Fibroblast of lung (primary cell): ENCODE measurements around the gene TGFBR3. TPM values are rescaled to one million over a fixed set of nuclear protein-coding genes. Genes with fewer than 3 reads are reported as not detected.

ENCODE experiments used
- DNase-seq, 2 donors: peaks; one replicate each; pipeline versions ENCODE4 v3.0.0 to v3.0.0-alpha.2; 2010; ENCODE audit warnings: low read depth in 2 of 2
- H2AFZ ChIP-seq: 2 replicates; pipeline ENCODE4 v1.5.1; 2012; ENCODE audit warnings: low read length, control low read depth, inconsistent platforms
- H3K27ac ChIP-seq: 2 replicates; pipeline ENCODE4 v1.5.1; 2011; ENCODE audit warnings: low read length, control low read depth; ENCODE audit not compliant: insufficient read depth
- H3K27me3 ChIP-seq: 2 replicates; pipeline ENCODE4 v1.5.1; 2011; ENCODE audit warnings: mild to moderate bottlenecking, low read length; ENCODE audit not compliant: control insufficient read depth, insufficient read depth
- H3K36me3 ChIP-seq: 2 replicates; pipeline ENCODE4 v1.5.1; 2011; ENCODE audit warnings: low read length; ENCODE audit not compliant: control insufficient read depth, insufficient read depth
- H3K4me1 ChIP-seq: 2 replicates; pipeline ENCODE4 v1.5.1; 2011; ENCODE audit warnings: low read length; ENCODE audit not compliant: control insufficient read depth, insufficient read depth; ENCODE audit errors: extremely low read depth
- H3K4me2 ChIP-seq: 2 replicates; pipeline ENCODE4 v1.5.1; 2011; ENCODE audit warnings: low read length, control low read depth; ENCODE audit not compliant: insufficient read depth; ENCODE audit errors: extremely low read depth
- H3K4me3 ChIP-seq, 4 experiments: fragments of 200-600 bp in 1 of 4; sonication (generic) in 1 of 4; replicated peaks in 1 of 4; 2 replicates each; pipeline ENCODE4 v1.5.1; 2011 to 2016; ENCODE audit warnings: low read length in 4 of 4, low read depth in 3 of 4, mild to moderate bottlenecking in 3 of 4, control low read depth in 2 of 4, inconsistent platforms in 1 of 4, mixed read lengths in 1 of 4; ENCODE audit not compliant: insufficient read depth in 1 of 4; ENCODE audit errors: control extremely low read depth in 1 of 4
- H3K79me2 ChIP-seq: 2 replicates; pipeline ENCODE4 v1.5.1; 2012; ENCODE audit warnings: mild to moderate bottlenecking, low read length, inconsistent platforms; ENCODE audit not compliant: control insufficient read depth, insufficient read depth
- H3K9ac ChIP-seq: 2 replicates; pipeline ENCODE4 v1.5.1; 2011; ENCODE audit warnings: mild to moderate bottlenecking, low read length, control low read depth; ENCODE audit not compliant: insufficient read depth
- H3K9me3 ChIP-seq: 2 replicates; pipeline ENCODE4 v1.5.1; 2012; ENCODE audit warnings: low read depth, low read length; ENCODE audit not compliant: control insufficient read depth, insufficient read depth
- H4K20me1 ChIP-seq: 2 replicates; pipeline ENCODE4 v1.5.1; 2011; ENCODE audit warnings: low read length; ENCODE audit not compliant: control insufficient read depth, insufficient read depth; ENCODE audit errors: extremely low read depth
- CTCF ChIP-seq, 2 donors: IDR thresholded peaks in 1 of 2; conservative IDR thresholded peaks in 1 of 2; 1 replicate in 1 of 2; 2 replicates in 1 of 2; pipeline ENCODE4 v1.5.1; 2011 to 2012; ENCODE audit warnings: low read length in 2 of 2, control low read depth in 1 of 2, inconsistent platforms in 1 of 2, low read depth in 1 of 2, mild to moderate bottlenecking in 1 of 2
- EZH2 ChIP-seq: IDR thresholded peaks from 2 replicates; pipeline ENCODE4 v1.5.1; 2012; ENCODE audit warnings: low read length, control low read depth, mild to moderate bottlenecking; ENCODE audit errors: missing control alignments
- polyA plus RNA-seq, 2 donors: library from polyadenylated mRNA; depleted of rRNA in 1 of 2; stranded (reverse) in 1 of 2; unstranded in 1 of 2; fragments of >200 nt; gene quantifications; 2 replicates each; pipeline ENCODE4 v1.2.1, GENCODE V29; 2011 to 2012; ENCODE audit warnings: missing spikeins in 1 of 2
- total RNA-seq: library from RNA; depleted of rRNA; stranded (reverse); fragments of >200 nt; gene quantifications from 2 replicates; pipeline ENCODE4 v1.2.1, GENCODE V29; 2014

The TGFBR3 gene
- total and polyA plus RNA-seq, 2 donors (not counting 1 experiment from before 2014, with no cell fraction given), result 68.3 to 98.1 TPM

GRCh38 chr1:91712981-91713841, 172.7 kb downstream of the TGFBR3 start:
- no peaks in the 10 kb centered on the region for H3K9me3 ChIP-seq
- H3K36me3 ChIP-seq, result peaks cover 8% of the 10 kb centered on the region
- no peak overlapping the region for H3K4me3 ChIP-seq
- peak overlapping the region; percentile 65 for H3K4me2 ChIP-seq
- peak overlapping the region; percentile 27 for H3K9ac ChIP-seq
- no peaks in the 10 kb centered on the region for H4K20me1 ChIP-seq
- H3K27ac ChIP-seq, result peak overlapping the region; percentile 76
- no peaks in the 10 kb centered on the region for H3K27me3 ChIP-seq
- TF ChIP-seq CTCF (conservative IDR thresholded peaks at IDR 0.05 in 1 of 2, IDR thresholded peaks at IDR 0.05 in 1 of 2; ENCODE audit: low read depth in 1 of 2, low read length in 2 of 2) (no peak), EZH2 (no peak)
- DNase-seq, result peak; percentile 6 to 77
- H2AFZ ChIP-seq, result peak overlapping the region; percentile 40
- H3K79me2 ChIP-seq, result no peaks in the 10 kb centered on the region
- peaks cover 9% of the 10 kb centered on the region for H3K4me1 ChIP-seq

GRCh38 chr1:91712393-91712792, 173.6 kb downstream of the TGFBR3 start:
- Histone ChIP-seq H2AFZ (no peak overlapping the region), H4K20me1 (no peaks in the 10 kb centered on the region), H3K4me2 (no peak overlapping the region)

More at GRCh38 chr1:91712393-91712792, 173.6 kb downstream of the TGFBR3 start:
- peaks cover 8% of the 10 kb centered on the region for H3K36me3 ChIP-seq
- no peak overlapping the region for H3K27ac ChIP-seq
- no peak overlapping the region for H3K9ac ChIP-seq
- TF ChIP-seq EZH2 (no peak), CTCF (conservative IDR thresholded peaks at IDR 0.05 in 1 of 2, IDR thresholded peaks at IDR 0.05 in 1 of 2; ENCODE audit: low read depth in 1 of 2, low read length in 2 of 2) (no peak)
- H3K4me1 ChIP-seq, result peaks cover 9% of the 10 kb centered on the region
- no peaks in the 10 kb centered on the region for H3K27me3 ChIP-seq
- no peak for DNase-seq
- H3K4me3 ChIP-seq, result no peak overlapping the region
- no peaks in the 10 kb centered on the region for H3K79me2 ChIP-seq
- no peaks in the 10 kb centered on the region for H3K9me3 ChIP-seq
